Measurements from ENCODE around the gene CLEC2D. TPM values are rescaled to one million over a fixed set of nuclear protein-coding genes. Genes with fewer than 3 reads are reported as not detected.

CLEC2D gene
- total and polyA plus RNA-seq, 2 donors (not counting 3 experiments of a cell fraction or from before 2014, with no cell fraction given): 1.8 to 4.1 TPM

DNA sequence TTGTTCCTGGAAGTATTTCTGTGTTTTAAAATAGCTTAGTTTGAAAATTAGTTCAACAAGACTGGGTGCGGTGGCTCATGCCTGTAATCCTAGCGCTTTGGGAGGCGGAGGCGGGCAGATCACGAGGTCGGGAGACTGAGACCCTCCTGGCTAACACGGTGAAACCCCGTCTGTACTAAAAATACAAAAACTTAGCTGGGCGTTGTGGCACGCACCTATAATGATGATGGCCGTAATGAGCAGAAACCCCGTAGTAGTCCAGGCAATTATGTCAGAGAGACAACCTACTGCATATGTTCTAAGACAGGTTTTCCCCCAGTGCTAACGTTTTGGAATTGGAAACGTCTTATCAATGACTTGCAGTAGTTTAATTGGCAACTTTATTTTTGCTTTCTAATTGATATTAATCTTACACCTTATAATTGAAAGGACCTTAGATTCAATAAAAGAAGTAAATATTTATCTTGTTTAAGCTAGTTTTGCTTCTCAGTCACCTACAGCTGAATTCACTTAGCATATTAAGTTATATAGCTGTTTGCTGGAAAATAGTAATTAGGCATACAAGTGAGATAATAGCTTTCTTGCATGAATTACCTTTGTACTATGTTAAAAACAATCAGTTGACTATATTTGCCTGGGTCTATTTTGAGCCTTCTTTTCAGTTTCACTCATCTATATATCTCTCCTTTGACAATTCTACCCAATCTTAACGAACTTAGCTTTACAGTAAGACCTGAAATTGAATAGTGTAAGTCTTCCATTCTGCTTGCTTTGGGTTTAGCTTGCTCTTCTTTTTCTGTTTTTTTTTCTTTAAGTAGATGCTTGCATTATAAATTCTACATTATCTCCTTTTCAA, 47.8 kb downstream of the CLEC2D start:
- no TSS peak for BruUV-seq (replicated peaks)
- intact Hi-C loops (cut with micrococcal nuclease): no loop called here

More for the DNA sequence above, 47.8 kb downstream of the CLEC2D start:
- no peaks in the 10 kb centered on the region for H3K79me2 ChIP-seq (ENCODE audit: control insufficient read depth, insufficient read depth, low read length)
- POLR2A ChIA-PET: no interaction called here
- H3K4me1 ChIP-seq (ENCODE audit: control insufficient read depth, extremely low read depth, insufficient read depth, low read length): peaks cover 18% of the 10 kb centered on the region
- TF ChIP-seq, protein P1, sequence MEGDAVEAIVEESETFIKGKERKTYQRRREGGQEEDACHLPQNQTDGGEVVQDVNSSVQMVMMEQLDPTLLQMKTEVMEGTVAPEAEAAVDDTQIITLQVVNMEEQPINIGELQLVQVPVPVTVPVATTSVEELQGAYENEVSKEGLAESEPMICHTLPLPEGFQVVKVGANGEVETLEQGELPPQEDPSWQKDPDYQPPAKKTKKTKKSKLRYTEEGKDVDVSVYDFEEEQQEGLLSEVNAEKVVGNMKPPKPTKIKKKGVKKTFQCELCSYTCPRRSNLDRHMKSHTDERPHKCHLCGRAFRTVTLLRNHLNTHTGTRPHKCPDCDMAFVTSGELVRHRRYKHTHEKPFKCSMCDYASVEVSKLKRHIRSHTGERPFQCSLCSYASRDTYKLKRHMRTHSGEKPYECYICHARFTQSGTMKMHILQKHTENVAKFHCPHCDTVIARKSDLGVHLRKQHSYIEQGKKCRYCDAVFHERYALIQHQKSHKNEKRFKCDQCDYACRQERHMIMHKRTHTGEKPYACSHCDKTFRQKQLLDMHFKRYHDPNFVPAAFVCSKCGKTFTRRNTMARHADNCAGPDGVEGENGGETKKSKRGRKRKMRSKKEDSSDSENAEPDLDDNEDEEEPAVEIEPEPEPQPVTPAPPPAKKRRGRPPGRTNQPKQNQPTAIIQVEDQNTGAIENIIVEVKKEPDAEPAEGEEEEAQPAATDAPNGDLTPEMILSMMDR (IDR thresholded peaks at IDR 0.05; ENCODE audit: extremely low read depth in 1 of 2, insufficient read depth in 1 of 2, low read depth in 1 of 2, low read length in 2 of 2): no peak
- TF ChIP-seq MYC (IDR thresholded peaks at IDR 0.05; ENCODE audit: low read depth, low read length): no peak
- TF ChIP-seq POLR2AphosphoS5 (IDR thresholded peaks at IDR 0.05; ENCODE audit: insufficient read depth, low read depth, low read length): no peak
- no peak for TF ChIP-seq JUN (IDR thresholded peaks at IDR 0.05; ENCODE audit: borderline replicate concordance, insufficient read depth, insufficient read length, low read depth)
- TF ChIP-seq FOS (IDR thresholded peaks at IDR 0.05; ENCODE audit: borderline replicate concordance, insufficient read depth, low read length): no peak
- TF ChIP-seq EZH2 (IDR thresholded peaks at IDR 0.05; ENCODE audit: borderline replicate concordance, low read depth, low read length, severe bottlenecking): no peak
- no peak for TF ChIP-seq GATA2 (IDR thresholded peaks at IDR 0.05; ENCODE audit: insufficient read depth, insufficient read length, low read depth, low read length)
- TF ChIP-seq, protein P2, sequence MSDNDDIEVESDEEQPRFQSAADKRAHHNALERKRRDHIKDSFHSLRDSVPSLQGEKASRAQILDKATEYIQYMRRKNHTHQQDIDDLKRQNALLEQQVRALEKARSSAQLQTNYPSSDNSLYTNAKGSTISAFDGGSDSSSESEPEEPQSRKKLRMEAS (IDR thresholded peaks at IDR 0.05; ENCODE audit: insufficient read depth, insufficient read length): no peak
- H3K27ac ChIP-seq (ENCODE audit: insufficient read depth, low read depth, low read length): no peak overlapping the region
- DNase-seq (ENCODE audit: low read depth, low spot score) (no peak), FAIRE-seq (no peak)
- no peak overlapping the region for H3K4me2 ChIP-seq (ENCODE audit: insufficient read depth, low read length)
- H3K27me3 ChIP-seq (ENCODE audit: control insufficient read depth in 2 of 2, insufficient read depth in 2 of 2, low read length in 2 of 2): no peaks in the 10 kb centered on the region
- dilution Hi-C loops (cut with MboI; ENCODE audit: extremely low pct_ligation_motif_present, low sequenced_read_pairs): no loop called here
- no peaks in the 10 kb centered on the region for H3K36me3 ChIP-seq (ENCODE audit: control insufficient read depth in 2 of 2, extremely low read depth in 1 of 2, insufficient read depth in 2 of 2, low read length in 2 of 2)
- H4K20me1 ChIP-seq (replicated peaks; ENCODE audit: control insufficient read depth, extremely low read depth, insufficient read depth, low read length): no peaks in the 10 kb centered on the region
- no peak overlapping the region for H2AFZ ChIP-seq (ENCODE audit: low read depth, low read length)
- no peaks in the 10 kb centered on the region for H3K9me3 ChIP-seq (replicated peaks; ENCODE audit: control insufficient read depth, insufficient read depth, low read length)
- CTCF ChIA-PET: interaction anchor here (1.0 to 4.2 kb wide), 4 partner anchors 9 to 436 kb away, joined by 3 to 25 read pairs (median 3); no protein-coding TSS in a partner anchor
- H3K9ac ChIP-seq (replicated peaks; ENCODE audit: extremely low read depth, insufficient read depth, low read length): no peak overlapping the region
- no peaks in the 10 kb centered on the region for H3K9me1 ChIP-seq (replicated peaks; ENCODE audit: control insufficient read depth, extremely low read depth, insufficient read depth, low read length)
- no peak overlapping the region for H3K4me3 ChIP-seq (replicated peaks in 1 of 3; ENCODE audit: insufficient read depth in 1 of 3, low read depth in 1 of 3, low read length in 3 of 3)

Data from endothelial cell of umbilical vein (primary cell).